Mammary epithelial cell (primary cell): ENCODE data around the gene PHC3.

Experiments
- CTCF ChIP-seq, 2 donors: IDR thresholded peaks in 1 of 2; conservative IDR thresholded peaks in 1 of 2; 2 replicates each; pipeline ENCODE4 v1.5.1; 2011 to 2012; ENCODE audit warnings: inconsistent platforms in 2 of 2, low read length in 2 of 2, mild to moderate bottlenecking in 2 of 2, control low read depth in 1 of 2, low read depth in 1 of 2; ENCODE audit not compliant: insufficient read depth in 1 of 2; ENCODE audit errors: extremely low read depth in 1 of 2
- EZH2 ChIP-seq: IDR thresholded peaks from 2 replicates; pipeline ENCODE4 v1.6.1; 2012; ENCODE audit warnings: low read length, inconsistent platforms, borderline replicate concordance

GRCh38 chr3:170204023-170204472, 22.5 kb upstream of the PHC3 start:
- TF ChIP-seq CTCF (conservative IDR thresholded peaks at IDR 0.05 in 1 of 2, IDR thresholded peaks at IDR 0.05 in 1 of 2; ENCODE audit: extremely low read depth in 1 of 2, insufficient read depth in 1 of 2, low read depth in 1 of 2, low read length in 2 of 2) (no peak), EZH2 (no peak)
